Dermis microvascular lymphatic vessel endothelial cell (primary cell): ENCODE results near the gene CAPN2. TPM values are rescaled to one million over a fixed set of nuclear protein-coding genes. Genes with fewer than 3 reads are reported as not detected.

Experiments used
- DNase-seq, 2 donors: peaks; one replicate each; pipeline versions ENCODE4 v3.0.0 to v3.0.0-alpha.2; 2010; ENCODE audit warnings: low read depth in 2 of 2
- total RNA-seq: library from RNA; depleted of rRNA; stranded (reverse); fragments of >200 nt; gene quantifications from 2 replicates; pipeline ENCODE4 v1.2.1, GENCODE V29; 2014

The CAPN2 gene
- total RNA-seq, 1 donor from 2014 or later, result 203 TPM

DNA sequence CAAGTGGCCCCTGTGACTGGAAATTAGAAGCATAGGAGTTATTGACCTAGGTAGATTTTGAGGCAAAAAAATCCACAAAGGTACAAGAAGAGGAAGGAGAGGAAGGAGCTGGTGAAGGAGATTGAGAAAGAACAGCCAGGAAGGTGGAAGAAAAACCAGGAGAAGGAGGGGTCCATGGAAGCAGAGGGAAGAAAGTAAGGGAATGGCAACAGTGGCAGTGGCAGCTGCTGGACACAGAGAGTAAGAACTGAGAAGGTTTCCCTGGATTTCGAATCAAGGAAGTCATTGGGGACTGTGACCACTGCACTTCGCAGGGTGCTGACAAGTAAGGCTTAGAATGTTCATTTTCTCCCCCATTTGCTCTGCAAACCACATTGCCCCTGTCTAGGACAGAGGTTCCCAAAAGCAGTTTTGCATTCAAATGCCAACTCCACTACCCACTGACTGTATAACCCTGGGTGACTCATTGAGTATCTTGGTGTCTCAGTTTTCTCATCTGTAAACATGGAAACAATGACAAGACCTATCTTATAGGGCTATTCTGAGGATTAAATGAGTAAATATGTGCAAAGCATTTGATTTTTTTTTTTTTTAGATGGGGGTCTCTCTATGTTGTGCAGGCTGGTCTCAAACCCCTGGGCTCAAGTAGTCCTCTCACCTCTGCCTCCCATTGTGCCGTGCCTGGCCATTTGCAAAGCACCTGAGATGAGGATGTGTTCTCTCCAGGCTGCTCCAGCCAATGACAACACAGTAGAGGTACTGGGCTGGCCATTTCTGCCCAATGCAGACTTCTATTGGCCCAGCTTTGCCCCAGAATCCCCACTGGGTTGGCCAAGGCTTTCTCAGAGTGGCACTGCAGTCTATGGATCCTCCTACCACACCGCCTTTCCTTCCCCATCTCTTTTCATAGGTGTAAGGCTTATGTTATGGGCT, 9.3 kb upstream of the CAPN2 start:
- no peak for DNase-seq

DNA sequence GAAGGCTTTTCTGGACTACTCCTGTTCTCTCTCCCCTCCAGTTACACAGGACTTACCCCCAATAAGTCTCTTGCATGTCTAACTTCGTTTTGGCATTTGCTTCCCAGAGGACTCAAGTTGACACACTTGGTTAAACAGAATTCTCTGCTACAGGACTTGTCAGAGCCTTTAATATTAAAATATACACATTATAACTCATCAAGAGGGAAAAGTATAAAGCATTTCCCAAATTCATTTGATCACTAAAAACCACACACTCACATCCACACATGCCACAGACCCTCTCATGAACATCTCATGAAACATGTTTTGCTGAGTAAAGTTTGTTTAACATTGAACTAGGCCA, 8.7 kb upstream of the CAPN2 start:
- no peak for DNase-seq

DNA sequence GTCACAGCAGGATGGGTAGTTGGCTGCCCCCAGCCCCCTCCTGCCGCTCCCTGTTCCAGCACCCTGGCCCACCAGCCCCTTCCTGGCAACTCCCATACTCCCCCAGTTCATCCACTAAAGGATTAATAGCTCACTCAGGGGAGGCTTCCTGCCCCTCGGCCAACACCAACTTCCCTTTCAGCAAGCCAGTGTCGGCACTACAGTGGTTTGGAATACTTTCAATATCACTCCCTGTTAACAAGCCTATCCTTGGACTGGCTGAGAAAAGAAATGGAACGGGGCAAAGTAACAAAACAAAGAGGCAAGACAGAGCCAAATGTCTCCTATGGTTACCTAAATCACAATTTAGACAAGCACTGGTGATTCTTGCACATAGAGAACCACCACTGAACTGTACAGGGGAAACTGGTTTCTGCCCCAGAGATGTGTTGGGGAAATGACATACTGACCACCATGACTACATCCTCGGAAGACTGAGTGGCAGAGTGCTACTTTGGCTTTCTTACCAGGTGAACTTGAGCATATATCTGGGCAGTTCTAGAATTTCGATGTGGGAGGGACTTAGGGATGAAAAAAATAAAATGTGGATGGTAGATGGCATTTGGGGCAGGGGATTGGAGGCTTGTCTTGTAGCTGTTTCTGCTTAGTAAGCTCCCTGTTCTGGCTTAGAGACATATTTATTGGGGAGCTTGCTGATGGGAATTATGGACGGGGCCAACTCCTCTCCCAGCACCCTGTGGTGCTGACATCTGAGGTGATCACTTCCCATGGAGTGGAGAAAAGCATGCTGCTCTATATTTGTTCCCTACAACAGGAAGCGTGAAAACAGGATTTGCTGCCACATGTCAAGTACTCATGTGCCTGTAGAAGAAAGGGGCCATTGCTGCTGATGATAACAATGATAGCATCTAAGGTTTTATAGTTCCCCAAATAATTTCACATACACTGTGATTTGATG, 7.1 kb upstream of the CAPN2 start:
- peak in 1 of 2 donors; percentile 58 for DNase-seq

- peak in 1 of 2 donors; percentile 39 for DNase-seq
Measured at GRCh38 chr1:223706077-223706973, 6.0 kb upstream of the CAPN2 start.

DNA sequence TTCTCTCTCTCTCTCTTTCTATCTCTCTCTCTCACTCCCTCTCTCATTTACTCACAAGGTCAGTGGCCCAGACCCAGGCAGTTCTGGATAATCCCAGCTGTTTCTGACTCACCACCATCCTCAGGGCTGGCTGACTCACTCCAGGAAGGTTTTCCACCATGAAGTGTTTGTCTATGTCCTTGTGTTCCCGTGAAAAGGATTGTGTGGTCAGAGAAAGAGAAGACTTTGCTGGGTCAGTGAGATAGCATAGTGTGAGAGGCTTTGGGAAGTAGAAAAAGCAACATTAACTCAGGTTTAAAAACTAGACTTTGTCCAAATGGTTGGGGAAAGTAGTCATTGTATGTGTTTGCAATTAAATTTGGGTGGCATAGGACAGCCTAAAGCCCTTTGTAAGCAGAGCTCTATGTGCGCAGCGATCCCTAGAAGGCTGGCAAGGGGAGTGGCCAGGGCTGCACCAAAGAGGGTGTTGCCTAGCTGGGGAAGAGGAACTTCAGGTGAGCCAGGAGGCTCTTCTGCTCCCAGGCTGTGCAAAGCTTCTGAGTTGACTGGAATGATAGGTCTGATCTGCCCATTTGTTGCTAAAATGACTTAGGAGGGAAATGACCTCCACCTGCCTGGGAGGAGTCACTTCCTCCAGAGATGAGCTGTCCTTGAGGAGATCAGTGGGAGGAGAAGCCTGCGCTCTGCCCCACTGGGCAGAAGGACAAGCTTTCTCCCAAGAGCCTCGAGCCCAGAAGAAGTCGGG, 4.9 kb upstream of the CAPN2 start:
- peak in 1 of 2 donors; percentile 97 for DNase-seq

- no peak for DNase-seq
Measured at GRCh38 chr1:223708001-223708359, 4.4 kb upstream of the CAPN2 start.

DNA sequence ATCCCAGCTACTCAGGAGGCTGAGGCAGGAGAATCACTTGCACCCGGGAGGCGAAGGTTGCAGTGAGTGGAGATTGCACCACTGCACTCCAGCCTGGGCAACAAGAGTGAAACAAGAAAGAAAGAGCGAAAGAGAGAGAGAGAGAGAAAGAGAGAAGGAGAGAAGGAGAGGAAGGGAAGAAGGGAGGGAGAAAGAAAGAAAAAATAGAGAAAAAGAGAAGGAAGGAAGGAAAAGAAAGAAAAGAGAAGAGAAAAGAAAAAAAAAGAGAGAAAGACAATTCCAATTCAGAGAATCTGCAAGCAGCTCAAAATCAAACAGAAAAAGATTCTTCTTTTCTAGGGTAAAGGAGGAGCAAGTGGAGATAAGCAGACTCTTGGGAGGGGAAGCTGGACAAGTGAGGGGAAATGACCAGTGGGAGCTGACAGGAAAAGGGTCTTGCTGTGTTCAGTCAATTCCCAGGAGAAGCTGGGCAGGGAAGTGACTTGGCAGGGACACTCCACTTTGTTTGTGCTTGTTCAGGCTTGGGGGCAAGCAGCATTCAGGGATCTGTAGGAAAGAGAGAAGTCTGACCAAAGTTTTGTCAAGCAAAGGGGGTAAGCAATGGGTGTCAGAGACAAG, 3.6 kb upstream of the CAPN2 start:
- peak in 1 of 2 donors; percentile 62 for DNase-seq

DNA sequence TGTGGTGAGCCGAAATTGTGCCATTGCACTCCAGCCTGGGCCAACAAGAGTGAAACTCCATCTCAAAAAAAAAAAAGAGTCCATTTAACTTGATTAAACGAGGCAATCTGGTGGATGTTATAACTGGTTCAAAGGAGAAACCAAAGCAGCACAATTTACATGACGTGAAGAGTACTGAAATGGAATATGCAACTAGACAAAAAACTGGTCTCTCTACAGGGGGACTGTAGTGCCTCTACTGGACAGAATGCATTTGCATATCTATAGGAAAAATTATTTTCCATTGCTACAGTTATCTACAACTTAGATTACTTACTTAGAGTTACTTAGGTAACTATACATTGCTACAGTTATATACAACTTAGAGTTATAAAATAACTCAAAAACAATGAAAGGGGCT, 2.7 kb upstream of the CAPN2 start:
- peak in 1 of 2 donors; percentile 45 for DNase-seq

GRCh38 chr1:223710179-223711133, 1.9 kb upstream of the CAPN2 start:
- no peak for DNase-seq

DNA sequence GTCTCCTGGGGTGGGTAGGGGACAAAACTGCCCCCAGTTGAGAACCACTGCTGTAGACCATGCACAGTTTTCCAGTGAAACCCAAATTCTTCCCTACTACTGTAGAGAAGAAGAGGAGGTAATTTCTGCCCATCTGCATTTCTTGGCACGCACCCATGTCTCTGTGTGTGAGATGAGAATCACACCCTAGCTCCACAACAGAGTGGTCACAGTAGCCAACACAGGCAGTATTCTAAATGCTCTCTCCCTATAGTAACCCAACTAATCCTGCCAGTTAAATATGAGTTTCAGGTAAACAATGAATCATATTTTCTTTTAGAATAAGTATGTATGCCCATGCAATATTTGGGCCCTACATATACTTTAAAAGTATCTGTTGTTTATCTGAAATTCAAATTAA, 1.2 kb upstream of the CAPN2 start:
- DNase-seq, result no peak

DNA sequence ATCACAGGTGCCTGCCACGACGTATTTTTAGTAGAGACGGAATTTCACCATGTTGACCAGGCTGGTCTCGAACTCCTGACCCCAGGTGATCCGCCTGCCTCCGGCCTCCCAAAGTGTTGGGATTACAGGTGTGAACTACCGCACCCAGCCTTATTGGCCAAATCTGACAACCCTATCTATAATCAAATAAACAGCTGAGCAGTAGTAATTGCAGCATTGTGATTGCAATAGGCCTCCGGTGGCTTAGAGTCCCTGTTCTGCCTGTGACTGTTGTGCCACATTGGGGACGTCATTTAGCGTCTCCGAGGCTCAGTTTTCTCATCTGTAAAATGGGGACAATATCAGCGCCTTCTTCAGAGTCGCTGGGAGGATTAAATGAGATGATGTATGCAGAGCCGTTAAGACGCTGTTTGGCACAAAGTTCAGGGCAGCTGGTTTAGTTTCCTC, 569 bp upstream of the CAPN2 start:
- no peak for DNase-seq

DNA sequence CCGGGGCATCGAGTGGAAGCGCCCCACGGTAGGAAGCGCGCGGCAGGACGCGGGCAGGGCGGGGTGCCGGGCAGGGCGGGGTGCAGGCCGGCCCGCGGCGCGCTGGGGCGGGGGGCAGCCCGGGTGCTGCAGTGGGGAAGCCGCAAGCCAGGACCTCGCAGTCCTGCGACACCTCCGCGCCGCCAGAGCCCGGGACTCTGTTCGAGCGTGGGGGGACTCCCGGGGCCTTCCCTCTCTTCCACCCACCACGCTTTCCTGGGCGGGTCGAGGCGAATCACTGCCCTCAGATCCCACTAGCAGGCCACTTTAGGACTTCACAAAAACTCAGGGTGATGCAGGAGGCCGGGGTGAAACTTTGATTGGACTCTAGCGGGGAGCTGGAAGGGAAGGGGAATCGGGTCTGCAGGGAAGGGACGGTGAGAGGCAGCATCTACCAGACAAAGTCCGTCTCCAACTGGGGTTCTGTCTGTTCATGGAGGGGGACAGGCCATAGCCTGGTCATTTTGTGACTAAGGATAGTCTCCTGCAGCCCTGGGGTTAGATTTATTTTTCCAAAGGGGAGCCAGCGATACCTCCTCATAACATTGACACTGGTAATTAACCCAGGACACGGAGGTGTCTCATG, 623 bp downstream of the CAPN2 start:
- DNase-seq, result no peak

- no peak for DNase-seq
Measured at GRCh38 chr1:223713546-223714420, 1.4 kb downstream of the CAPN2 start.

- no peak for DNase-seq
Measured at GRCh38 chr1:223714421-223714724, 2.0 kb downstream of the CAPN2 start.

DNA sequence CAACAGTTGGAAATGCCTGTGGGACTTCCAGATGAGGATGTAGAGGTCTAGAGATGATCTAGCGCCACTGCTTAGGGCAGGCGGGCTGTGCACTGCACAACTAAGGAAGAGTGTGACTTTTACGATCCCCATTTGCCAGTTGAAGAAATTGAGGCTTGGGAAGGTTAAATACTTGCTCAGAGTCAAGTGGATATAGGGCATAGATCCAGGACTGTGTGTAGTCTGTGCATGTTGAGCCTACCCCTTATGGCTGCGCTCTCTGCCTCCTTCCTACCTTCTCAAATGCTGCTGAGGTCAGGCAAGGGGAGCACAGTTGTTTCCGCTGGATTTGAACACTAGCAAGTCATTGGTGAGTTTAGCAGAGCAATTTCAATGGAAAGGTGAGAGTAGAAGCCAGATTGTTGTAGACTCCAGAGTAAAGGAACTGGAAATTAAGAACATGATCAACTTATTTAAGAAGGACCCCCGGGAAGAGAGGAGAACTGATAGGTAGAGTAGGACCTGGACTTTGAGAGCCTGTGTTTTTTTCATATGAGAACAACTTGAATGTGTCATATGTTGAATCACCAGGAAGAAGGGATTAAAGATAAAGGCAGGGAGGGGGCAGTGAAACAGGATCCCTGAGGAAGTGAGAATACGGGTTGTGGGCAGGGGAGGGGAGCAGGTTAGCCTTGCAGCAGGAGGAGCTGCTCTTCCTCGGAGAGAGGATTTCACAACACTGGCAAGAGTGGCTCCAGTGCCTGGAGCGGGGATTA, 2.7 kb downstream of the CAPN2 start:
- DNase-seq, result peak in 1 of 2 donors; percentile 91

- DNase-seq, result no peak
Measured at GRCh38 chr1:223715604-223716172, 3.3 kb downstream of the CAPN2 start.
